Measurements from ENCODE around the gene CPXM1. TPM values are rescaled to one million over a fixed set of nuclear protein-coding genes. Genes with fewer than 3 reads are reported as not detected.
A peak's percentile ranks its signal among the peaks of the same experiment; 100 is the strongest.

The CPXM1 gene
- total and polyA plus RNA-seq, 9 of the 15 experiments (the other 6 are each of a cell fraction or from before 2014, with no cell fraction given) = 0.04 to 1.1 (median 0.37) TPM; not detected in 2

- TF ChIP-seq TFAP4 (CRISPR knock-in tag; IDR thresholded peaks at IDR 0.05; ENCODE audit: borderline replicate concordance) = no peak
- no peak for TF ChIP-seq WHSC1 (IDR thresholded peaks at IDR 0.05; ENCODE audit: low read length)
- TF ChIP-seq HMGN3 (IDR thresholded peaks at IDR 0.05; ENCODE audit: borderline replicate concordance, extremely low read depth, insufficient read length, low read depth, low read length) = peak; percentile 3
- TF ChIP-seq HNRNPUL1 (IDR thresholded peaks at IDR 0.05; ENCODE audit: low read length) = no peak
- no peak for TF ChIP-seq ARID3A (IDR thresholded peaks at IDR 0.05; ENCODE audit: borderline replicate concordance, low read depth, low read length)
- no peak for TF ChIP-seq DACH1 (IDR thresholded peaks at IDR 0.05; ENCODE audit: partially characterized antibody)
- peak; percentile 59 for TF ChIP-seq SAP30 (IDR thresholded peaks at IDR 0.05; ENCODE audit: borderline replicate concordance, insufficient read depth, low read depth, low read length, poor library complexity, severe bottlenecking)
- no peak for TF ChIP-seq CREBBP (IDR thresholded peaks at IDR 0.05; ENCODE audit: low read depth, low read length)
- TF ChIP-seq NKRF (IDR thresholded peaks at IDR 0.05; ENCODE audit: borderline replicate concordance) = 0 out of 2 replicates have a peak, but pooled peaks have one; percentile 28
- no peak for TF ChIP-seq CLOCK (CRISPR knock-in tag; IDR thresholded peaks at IDR 0.05; ENCODE audit: borderline replicate concordance)
- TF ChIP-seq ZNF707 (CRISPR knock-in tag; conservative IDR thresholded peaks at IDR 0.05) = no peak
- TF ChIP-seq ZNF717 (CRISPR knock-in tag; IDR thresholded peaks at IDR 0.05) = no peak
- 0 out of 2 replicates have a peak, but pooled peaks have one; percentile 8 for TF ChIP-seq FOSL1 (tag; conservative IDR thresholded peaks at IDR 0.05)
- 0 out of 2 replicates have a peak, but pooled peaks have one; percentile 2 for TF ChIP-seq CREM (IDR thresholded peaks at IDR 0.05; ENCODE audit: low read depth)
- TF ChIP-seq SIN3B (IDR thresholded peaks at IDR 0.05; ENCODE audit: low read depth) = no peak
Observed at GRCh38 chr20:2840967-2841531, 40.6 kb upstream of the CPXM1 start (continued).

Measured in K562 (cell line).